Measurements from ENCODE around the gene TMEM184A. TPM values are rescaled to one million over a fixed set of nuclear protein-coding genes. Genes with fewer than 3 reads are reported as not detected.

Gene TMEM184A
- polyA plus RNA-seq, 2 of the 4 experiments (the other 2 are of a cell fraction): 14.3 to 18.4 TPM

GRCh38 chr7:1537535-1538412, 18.2 kb downstream of the TMEM184A start (continued):
- TF ChIP-seq REST (IDR thresholded peaks at IDR 0.05): peak; percentile 26; the same call in 1 of the 2 replicates
- TF ChIP-seq EHF (CRISPR knock-in tag; IDR thresholded peaks at IDR 0.05): peak; percentile 20; the same call in 1 of the 2 replicates
- TF ChIP-seq RARB (CRISPR knock-in tag; IDR thresholded peaks at IDR 0.05): peak; percentile 23; the same call in 1 of the 2 replicates
- no peak for TF ChIP-seq EHMT2 (IDR thresholded peaks at IDR 0.05; ENCODE audit: low read depth)
- TF ChIP-seq HEYL (CRISPR knock-in tag; IDR thresholded peaks at IDR 0.05): no peak
- no peak for TF ChIP-seq BHLHE40 (IDR thresholded peaks at IDR 0.05; ENCODE audit: low read depth, low read length)

- Histone ChIP-seq H3K4me3 (peak overlapping the region; percentile 98), H3K9me3 (no peaks in the 10 kb centered on the region), H3K27ac (peak overlapping the region; percentile 97 to 98), H3K4me1 (peaks cover 73% of the 10 kb centered on the region), H3K4me2 (peak overlapping the region; percentile 98)
- ChIA-PET CTCF (interaction anchor here (0.7 to 18.4 kb wide), 11 partner anchors 8 to 104 kb away, joined by 3 to 204 read pairs (median 4); partner anchors contain the start of genes INTS1 and TMEM184A), POLR2A (interaction anchor here (0.8 to 2.4 kb wide), 4 partner anchors 17 to 29 kb away, joined by 3 to 18 read pairs (median 3); partner anchors contain the start of gene TMEM184A)
- peak; percentile 90 to 98 for DNase-seq (ENCODE audit: low read depth in 1 of 2, low spot score in 1 of 2)
- ATAC-seq: peak; percentile 49 to 67
- peak; percentile 56 for FAIRE-seq
- WGBS (ENCODE audit: missing lambda C conversion rate): 4% methylated on average over 13 of the region's 52 CpGs
- no peak for TF ChIP-seq RCOR1 (IDR thresholded peaks at IDR 0.05; ENCODE audit: low read depth, low read length)
- peak; percentile 93 for TF ChIP-seq RARB (CRISPR knock-in tag; IDR thresholded peaks at IDR 0.05)
- no peak for TF ChIP-seq ZFP36 (IDR thresholded peaks at IDR 0.05; ENCODE audit: borderline replicate concordance, partially characterized antibody)
- TF ChIP-seq CEBPB (IDR thresholded peaks at IDR 0.05): peak in 1 of 2 experiments; percentile 71; a peak in 2 of 4 replicates
- TF ChIP-seq CTCF (IDR thresholded peaks at IDR 0.05): no peak
- TF ChIP-seq FOXS1 (CRISPR knock-in tag; IDR thresholded peaks at IDR 0.05): peak; percentile 89; the same call in 1 of the 2 replicates
- no peak for TF ChIP-seq MAZ (IDR thresholded peaks at IDR 0.05; ENCODE audit: borderline replicate concordance, low read depth, low read length)
- TF ChIP-seq POLR2A (IDR thresholded peaks at IDR 0.05; ENCODE audit: low read length): no peak
- no peak; the same call in 1 of the 2 replicates for TF ChIP-seq ZSCAN20 (CRISPR knock-in tag; IDR thresholded peaks at IDR 0.05)
- TF ChIP-seq HOXA7 (CRISPR knock-in tag; IDR thresholded peaks at IDR 0.05): peak; percentile 87
- 0 out of 2 replicates have a peak, but pooled peaks have one; percentile 70 for TF ChIP-seq PBX3 (IDR thresholded peaks at IDR 0.05)
- 0 out of 2 replicates have a peak, but pooled peaks have one; percentile 82 for TF ChIP-seq ZNF302 (CRISPR knock-in tag; IDR thresholded peaks at IDR 0.05)
- TF ChIP-seq CBX2 (IDR thresholded peaks at IDR 0.05; ENCODE audit: borderline replicate concordance, low read depth): no peak
- TF ChIP-seq HDAC2 (IDR thresholded peaks at IDR 0.05): no peak
- no peak for TF ChIP-seq CHD4 (IDR thresholded peaks at IDR 0.05; ENCODE audit: borderline replicate concordance)
- no peak for TF ChIP-seq SREBF2 (IDR thresholded peaks at IDR 0.05)
- no peak for TF ChIP-seq CBX8 (IDR thresholded peaks at IDR 0.05)
- no peak for TF ChIP-seq EHMT2 (IDR thresholded peaks at IDR 0.05; ENCODE audit: low read depth)
- peak; percentile 74 for TF ChIP-seq HMGXB4 (CRISPR knock-in tag; IDR thresholded peaks at IDR 0.05; ENCODE audit: borderline replicate concordance)
- TF ChIP-seq JUNB (IDR thresholded peaks at IDR 0.05): peak; percentile 92
- TF ChIP-seq NR3C1 (IDR thresholded peaks at IDR 0.05): no peak
- TF ChIP-seq KDM5A (IDR thresholded peaks at IDR 0.05): no peak
- TF ChIP-seq MYC (IDR thresholded peaks at IDR 0.05; ENCODE audit: borderline replicate concordance, low read length): peak; percentile 65; the same call in 1 of the 2 replicates
- no peak for TF ChIP-seq RFX5 (IDR thresholded peaks at IDR 0.05)
- TF ChIP-seq BHLHE40 (IDR thresholded peaks at IDR 0.05; ENCODE audit: low read depth, low read length): no peak
Observed at GRCh38 chr7:1536743-1537534, 19.1 kb downstream of the TMEM184A start.

All from A549 (cell line).